Adrenal gland (tissue), 5 donors: ENCODE data around the gene SPINK9.

Experiments
- CTCF ChIP-seq, 6 experiments: fragments of 450-650 bp in 4 of 6; fragments of 200-600 bp in 2 of 6; sonication (generic) in 1 of 6; IDR thresholded peaks; 1 replicate in 5 of 6; 2 replicates in 1 of 6; pipeline versions ENCODE4 v1.5.1 to v1.8.0; 2016 to 2021; ENCODE audit warnings: antibody characterized with exemption in 6 of 6, mild to moderate bottlenecking in 2 of 6, moderate library complexity in 1 of 6
- POLR2A ChIP-seq, 2 donors: fragments of 450-650 bp; IDR thresholded peaks; one replicate each; pipeline ENCODE4 v1.6.1; 2017; ENCODE audit warnings: antibody characterized with exemption in 2 of 2, mild to moderate bottlenecking in 2 of 2, moderate library complexity in 1 of 2
- donor health status: DM: no; HTN: no; CAD: no.

- no peak for TF ChIP-seq CTCF (IDR thresholded peaks at IDR 0.05)
- no peak for TF ChIP-seq POLR2A (IDR thresholded peaks at IDR 0.05)
Observed at GRCh38 chr5:148352696-148353095, 17.3 kb downstream of the SPINK9 start.
